Midbrain (tissue), 1 donor: ENCODE data around the gene CKAP5.
A peak's percentile ranks its signal among the peaks of the same experiment; 100 is the strongest.

Experiments
- DNase-seq: peaks from one replicate; lab custom pipeline; 2025; lab: John Stamatoyannopoulos, UW

Gene CKAP5

DNA sequence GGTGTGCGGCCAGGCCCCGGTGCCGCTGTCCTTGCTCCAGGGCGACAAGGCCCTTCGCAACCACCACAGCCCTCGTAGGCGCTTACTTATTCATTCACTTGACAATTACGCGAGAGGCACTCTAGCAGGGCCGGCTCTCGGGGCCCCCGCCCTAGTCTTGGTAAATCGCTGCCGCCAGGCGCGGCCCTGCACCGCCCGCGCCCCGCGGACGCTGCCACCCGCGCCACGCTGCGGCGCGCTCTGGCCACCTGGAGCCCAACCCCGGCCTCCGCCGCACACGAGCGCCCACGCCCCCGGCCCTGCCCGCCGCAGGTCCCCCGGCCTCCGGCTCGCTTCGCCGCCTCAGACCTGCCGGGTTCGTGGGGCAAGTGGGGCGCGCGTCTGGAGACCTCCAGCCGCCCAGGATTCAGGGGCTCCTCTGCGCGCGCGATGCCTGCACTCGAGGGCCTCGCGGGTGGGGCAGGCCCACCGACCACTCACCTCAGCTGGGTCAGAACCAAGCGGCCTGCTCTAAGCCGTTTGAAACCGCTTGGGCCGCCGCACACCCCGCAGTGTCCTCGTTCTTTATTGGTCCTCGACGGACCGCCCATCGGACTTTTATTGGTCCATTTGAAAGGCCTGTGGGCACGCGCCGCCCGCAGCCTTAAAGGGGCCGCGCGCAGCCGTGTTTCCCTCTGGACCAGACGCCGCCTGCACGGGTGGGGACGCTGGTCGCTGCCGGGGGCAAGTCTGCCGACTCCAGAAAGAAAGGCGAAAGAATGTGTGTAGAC is at the start of gene CKAP5:
Gene CKAP5 (minus strand): TSS at position 541 of the 770 bp plus-strand sequence. CDS start 25,049 bp downstream, outside the sequence.
- peak; percentile 93 for DNase-seq

GRCh38 chr11:46895821-46896220 is 49.7 kb upstream of the CKAP5 start:
- peak; percentile 54 for DNase-seq

DNA sequence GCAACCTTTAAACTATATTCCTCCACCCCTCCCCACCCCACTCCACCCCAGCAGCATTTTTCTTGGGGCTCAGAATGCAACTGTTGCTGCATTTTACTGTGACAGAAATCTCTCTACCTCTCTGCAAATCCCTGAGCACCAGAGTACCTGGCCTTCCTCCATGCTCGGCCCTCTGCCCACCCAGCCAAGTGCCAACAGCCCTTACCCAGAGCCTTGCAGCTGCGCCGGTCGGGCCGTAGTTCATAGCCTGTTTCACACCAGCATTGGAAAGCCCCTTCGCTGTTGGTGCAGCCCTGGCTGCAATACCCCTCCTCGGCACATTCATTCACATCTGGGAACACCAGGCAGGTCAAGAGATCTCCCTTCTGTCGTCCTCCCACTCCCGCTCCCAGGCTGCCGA is 48.9 kb upstream of the CKAP5 start:
- no peak for DNase-seq

- DNase-seq, result no peak
Measured at GRCh38 chr11:46894506-46894905, 48.4 kb upstream of the CKAP5 start.

DNA sequence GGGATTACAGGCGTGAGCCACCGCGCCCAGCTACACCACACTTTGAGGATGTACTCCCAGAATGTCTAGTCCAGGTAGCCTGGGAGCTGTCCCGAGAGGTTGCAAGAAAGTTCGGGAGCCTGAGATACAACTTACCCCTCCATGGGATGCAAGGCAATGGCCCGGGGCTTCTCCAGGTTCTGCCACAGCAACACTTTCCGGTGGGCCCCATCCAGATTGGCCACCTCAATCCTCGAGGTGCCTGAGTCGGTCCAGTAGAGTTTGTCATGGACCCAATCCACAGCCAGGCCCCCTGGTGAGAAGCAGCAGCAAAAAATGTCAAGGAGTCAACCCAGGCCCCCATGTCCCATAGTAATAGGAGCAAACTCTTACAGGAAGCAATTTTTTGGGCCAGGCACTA is 46.8 kb upstream of the CKAP5 start:
- no peak for DNase-seq

DNA sequence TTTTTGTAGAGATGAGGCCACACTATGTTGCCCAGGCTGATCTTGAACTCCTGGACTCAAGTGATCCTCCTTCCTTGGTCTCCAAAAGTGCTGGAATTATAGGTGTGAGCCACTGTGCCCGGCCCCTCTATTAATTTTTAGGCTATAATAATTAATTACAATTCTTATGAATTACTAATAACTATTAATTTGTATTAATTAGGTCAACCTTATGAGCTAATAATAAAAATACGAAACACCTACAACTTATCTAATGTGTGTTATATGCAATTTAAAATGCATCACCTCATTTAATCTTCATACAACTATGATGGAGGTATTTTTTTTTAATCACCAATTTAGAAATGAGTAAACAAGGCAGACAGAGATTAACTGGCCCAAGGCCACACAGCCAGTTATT is 46.0 kb upstream of the CKAP5 start:
- DNase-seq, result no peak

GRCh38 chr11:46890665-46891064 is 44.6 kb upstream of the CKAP5 start:
- no peak for DNase-seq

- peak; percentile 88 for DNase-seq
Measured at GRCh38 chr11:46889689-46890475, 43.8 kb upstream of the CKAP5 start.

DNA sequence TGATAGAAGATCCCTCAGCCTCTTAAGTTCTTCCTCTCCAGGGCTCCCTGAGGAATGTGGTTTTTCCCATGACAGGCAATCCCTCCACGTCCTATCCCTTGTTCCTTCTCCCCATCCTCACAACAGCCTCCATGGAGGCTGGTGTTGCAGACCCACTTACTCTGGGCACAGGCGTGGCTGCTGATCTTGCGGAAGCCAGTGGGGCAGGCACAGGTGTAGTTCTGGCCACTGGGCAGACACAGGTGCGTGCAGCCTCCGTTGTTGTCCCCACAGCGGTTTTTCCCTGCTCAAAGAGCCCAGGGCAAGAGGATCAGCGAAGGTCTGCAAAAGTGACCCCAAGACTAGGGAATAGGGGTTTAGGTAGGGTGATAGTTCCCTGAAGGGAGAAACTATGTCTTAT is 43.2 kb upstream of the CKAP5 start:
- no peak for DNase-seq

DNA sequence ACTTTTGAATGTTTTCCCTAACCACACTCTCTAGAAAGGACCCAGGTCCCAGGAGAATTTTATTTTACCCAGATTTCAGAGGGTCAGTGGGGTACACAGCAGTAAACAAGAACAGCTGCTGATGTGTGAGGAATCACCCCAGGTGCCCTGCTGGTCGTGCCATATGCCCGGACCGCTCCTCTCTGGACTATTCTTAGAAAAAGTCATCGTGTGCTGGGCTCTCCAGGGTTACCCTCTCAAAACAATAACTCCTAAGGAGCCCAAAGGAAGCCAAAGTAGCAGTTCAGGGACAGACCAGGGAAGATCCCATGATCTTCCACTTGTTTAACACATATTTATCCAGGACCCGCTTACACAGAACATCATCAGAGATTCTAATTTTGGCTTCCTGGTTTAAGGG is 42.6 kb upstream of the CKAP5 start:
- no peak for DNase-seq

DNA sequence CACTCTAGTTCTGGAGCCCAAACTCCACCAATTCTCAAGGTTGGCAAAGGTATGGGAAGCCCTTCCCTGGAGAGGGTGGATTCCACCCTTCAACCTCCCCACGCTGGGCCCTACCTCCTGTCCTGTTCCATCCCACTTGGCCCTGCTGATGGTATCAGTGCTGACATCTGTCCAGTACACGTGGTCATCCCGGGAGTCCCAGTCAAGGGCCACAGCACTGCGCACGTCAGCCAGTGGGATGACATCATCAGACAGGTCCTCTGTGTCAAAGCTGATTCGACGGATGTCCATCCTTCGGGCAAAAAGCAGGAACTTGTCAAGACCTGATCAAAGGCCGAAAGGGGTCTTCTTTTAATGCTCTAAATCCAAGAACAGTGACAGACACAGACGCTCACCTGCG is 40.1 kb upstream of the CKAP5 start:
- DNase-seq, result no peak

DNA sequence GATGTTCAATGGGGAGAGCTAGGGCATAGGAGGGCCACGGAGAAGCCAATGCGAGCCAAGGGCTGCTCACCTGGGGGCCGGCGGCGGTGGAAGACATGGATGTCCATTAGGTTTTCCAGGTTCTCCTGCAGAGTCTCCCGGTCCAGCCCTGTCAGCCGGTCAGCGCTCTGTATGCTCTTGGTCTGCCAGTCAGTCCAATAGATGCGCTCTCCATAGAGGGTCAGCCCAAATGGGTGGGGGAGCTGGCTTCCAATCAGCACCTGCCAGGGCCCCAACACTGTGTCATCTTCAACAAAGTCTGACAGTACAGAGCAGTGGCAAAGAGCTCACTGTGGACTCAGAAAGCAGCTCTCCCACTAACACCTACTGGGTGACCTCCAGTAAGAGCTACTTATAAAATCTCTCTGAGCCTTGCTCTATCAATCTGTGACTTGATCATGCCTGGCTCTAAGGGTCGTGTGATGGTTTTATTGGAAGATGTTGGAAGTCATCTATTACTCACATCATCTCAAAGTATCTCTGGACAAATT is 33.0 kb upstream of the CKAP5 start:
- DNase-seq, result no peak

- DNase-seq, result no peak
Measured at GRCh38 chr11:46877580-46877979, 31.5 kb upstream of the CKAP5 start.

DNA sequence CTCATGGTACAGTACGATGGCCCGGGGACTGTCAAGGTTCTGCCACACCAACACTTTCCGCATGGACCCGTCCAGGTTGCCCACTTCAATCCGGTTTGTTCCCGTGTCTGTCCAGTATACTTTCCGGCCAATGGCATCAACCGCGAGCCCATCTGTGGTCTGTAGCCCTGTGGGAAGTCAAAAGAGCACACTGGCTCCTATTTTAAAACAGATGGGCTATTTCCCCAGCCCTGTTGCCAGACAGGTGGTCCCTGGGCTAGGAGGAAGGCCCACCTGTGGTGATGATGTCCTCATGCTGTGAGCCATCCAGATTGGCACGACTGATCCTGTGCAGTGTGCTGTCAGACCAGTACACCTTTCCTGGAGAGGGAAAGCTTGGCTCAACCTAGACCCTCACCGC is 30.4 kb upstream of the CKAP5 start:
- DNase-seq, result no peak

- no peak for DNase-seq
Measured at GRCh38 chr11:46874586-46874985, 28.5 kb upstream of the CKAP5 start.

DNA sequence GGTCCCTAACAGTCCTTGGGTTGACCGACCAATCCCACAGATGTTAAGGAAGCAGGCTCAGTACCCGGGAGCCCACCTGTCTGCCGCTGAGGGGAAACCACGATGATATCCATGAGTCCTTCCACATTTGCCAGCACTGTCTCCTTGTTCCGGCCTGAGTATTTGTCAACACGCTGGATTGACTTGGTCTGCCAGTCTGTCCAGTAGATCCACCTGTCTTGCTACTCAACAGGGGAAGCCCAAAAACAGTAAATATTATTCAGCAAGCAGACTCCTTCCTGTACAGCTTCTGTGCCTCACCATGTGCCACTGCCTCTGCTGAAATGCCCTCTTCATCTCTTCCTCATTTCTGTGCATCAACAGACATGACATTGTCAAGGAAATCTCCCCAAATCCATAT is 22.8 kb upstream of the CKAP5 start:
- DNase-seq, result no peak

DNA sequence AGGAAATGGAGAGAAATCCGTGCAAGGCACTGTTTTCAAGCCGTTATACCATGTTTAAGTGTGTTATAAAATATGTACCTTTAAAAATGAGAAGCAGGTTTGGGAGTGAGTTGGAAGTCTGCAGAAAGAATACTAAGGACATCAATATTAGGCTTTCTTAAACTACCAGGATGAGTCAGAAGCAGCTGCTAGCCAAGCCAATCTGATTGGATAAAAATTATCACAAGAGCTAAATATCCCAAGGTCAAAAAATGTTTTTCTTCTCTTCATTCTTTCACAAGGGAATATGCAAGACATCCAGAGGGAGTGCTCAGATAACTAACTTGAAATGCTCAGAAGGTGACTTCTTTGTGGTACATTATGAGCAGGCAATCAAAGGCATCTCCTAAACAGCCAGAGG is 19.3 kb upstream of the CKAP5 start:
- DNase-seq, result no peak

DNA sequence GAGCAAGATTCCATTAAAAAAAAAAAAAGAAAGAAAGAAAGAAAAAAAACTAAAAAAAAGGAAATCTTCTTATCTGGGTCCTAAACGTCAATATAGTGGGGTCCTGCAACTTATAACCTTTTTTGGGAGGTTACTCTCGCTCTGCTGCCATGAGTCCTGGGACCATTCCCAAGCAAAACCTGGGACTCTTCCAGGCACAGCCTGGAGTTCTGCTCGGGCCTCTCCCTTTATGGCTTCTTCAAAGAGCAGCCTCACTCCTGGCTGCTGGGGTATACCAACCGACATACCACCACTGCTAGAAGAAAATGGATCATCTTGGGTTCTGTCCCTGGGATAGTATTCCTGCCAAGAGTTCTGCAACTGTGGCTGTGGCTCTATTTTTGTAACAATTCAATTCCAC is 14.1 kb upstream of the CKAP5 start:
- DNase-seq, result no peak

GRCh38 chr11:46858920-46859546 is 13.0 kb upstream of the CKAP5 start:
- DNase-seq, result no peak

GRCh38 chr11:46857666-46858065 is 11.6 kb upstream of the CKAP5 start:
- DNase-seq, result no peak

DNA sequence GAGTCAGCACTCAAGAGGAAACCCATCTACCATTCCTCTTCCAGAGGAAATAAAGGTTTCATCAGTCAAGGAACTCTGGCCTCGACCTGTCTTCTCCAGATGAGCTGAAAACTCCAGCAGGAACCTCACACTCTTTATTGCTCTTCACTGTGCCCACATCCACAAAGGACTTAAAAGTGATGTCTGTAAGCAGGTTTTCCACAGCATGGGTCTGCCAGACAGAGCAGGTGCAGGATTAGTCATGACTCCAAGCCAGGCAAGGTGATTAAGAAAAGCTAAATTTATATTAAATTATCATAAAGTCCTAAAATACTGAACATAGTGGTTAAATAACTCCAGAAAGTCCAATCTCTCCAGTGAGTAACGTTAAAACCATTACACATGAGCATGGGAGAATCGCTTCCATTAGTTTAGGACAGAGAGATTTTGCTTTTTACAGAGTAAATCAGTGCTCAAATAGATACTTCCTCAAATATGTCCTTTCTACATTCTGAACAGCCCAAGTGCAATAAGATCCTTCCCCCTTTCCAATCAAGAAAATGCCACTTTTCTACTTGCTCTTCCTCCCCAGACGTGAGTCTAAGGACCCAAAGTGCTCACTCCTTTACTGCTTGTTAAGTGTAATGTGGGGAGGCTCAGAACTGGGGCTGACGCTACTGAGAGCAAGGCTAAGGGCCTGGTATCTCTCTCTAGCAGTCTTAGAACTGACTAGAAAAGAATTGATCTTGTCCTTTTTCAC is 10.7 kb upstream of the CKAP5 start:
- peak; percentile 5 for DNase-seq

DNA sequence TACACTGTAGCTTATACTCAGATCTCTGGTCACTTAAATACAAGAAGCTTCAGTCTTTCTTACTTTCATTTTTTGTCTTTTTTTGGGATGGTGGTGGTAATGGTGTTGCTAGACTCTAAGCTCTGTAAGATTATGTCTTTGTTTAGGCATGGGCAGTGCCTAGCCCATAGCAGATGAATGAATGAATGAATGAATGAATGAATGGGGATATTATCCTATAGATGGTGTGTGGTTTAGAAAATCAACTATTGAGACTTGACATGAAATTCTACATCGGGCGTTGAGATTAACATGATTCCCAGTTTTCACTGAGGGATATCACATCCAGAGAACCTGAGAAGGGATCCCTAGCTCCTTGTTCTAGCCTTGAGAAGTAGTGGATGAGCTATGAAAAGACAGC is 9.8 kb upstream of the CKAP5 start:
- no peak for DNase-seq
